GM21515 (cell line): ENCODE measurements around the gene TCFL5.

Source experiments
- ATAC-seq: cut with Tn5 transposase; IDR thresholded peaks from one replicate; pipeline ENCODE4 v1.9.1; 2021; ENCODE audit not compliant: unreplicated experiment

TCFL5 gene

GRCh38 chr20:62861726-62862336 is at the start of gene TCFL5:
Gene TCFL5 (minus strand): TSS chr20:62861822. CDS start chr20:62861670, 152 bp downstream.
- ATAC-seq: peak; percentile 57

- ATAC-seq: no peak
Measured at GRCh38 chr20:62910777-62911497, 49.3 kb upstream of the TCFL5 start.

GRCh38 chr20:62910217-62910766 is 48.7 kb upstream of the TCFL5 start:
- ATAC-seq: no peak

- no peak for ATAC-seq
Measured at GRCh38 chr20:62908971-62909791, 47.6 kb upstream of the TCFL5 start.

GRCh38 chr20:62907384-62908317 is 46.0 kb upstream of the TCFL5 start:
- no peak for ATAC-seq

GRCh38 chr20:62906647-62907375 is 45.2 kb upstream of the TCFL5 start:
- no peak for ATAC-seq

GRCh38 chr20:62906209-62906608 is 44.6 kb upstream of the TCFL5 start:
- ATAC-seq: no peak

- ATAC-seq: no peak
Measured at GRCh38 chr20:62905536-62906117, 44.0 kb upstream of the TCFL5 start.

GRCh38 chr20:62902926-62903615 is 41.4 kb upstream of the TCFL5 start:
- no peak for ATAC-seq

- no peak for ATAC-seq
Measured at GRCh38 chr20:62901891-62902290, 40.3 kb upstream of the TCFL5 start.

- no peak for ATAC-seq
Measured at GRCh38 chr20:62900692-62901584, 39.3 kb upstream of the TCFL5 start.

GRCh38 chr20:62900052-62900691 is 38.5 kb upstream of the TCFL5 start:
- ATAC-seq: peak; percentile 80

- ATAC-seq: no peak
Measured at GRCh38 chr20:62899633-62900051, 38.0 kb upstream of the TCFL5 start.

GRCh38 chr20:62898970-62899632 is 37.5 kb upstream of the TCFL5 start:
- no peak for ATAC-seq

- ATAC-seq: no peak
Measured at GRCh38 chr20:62898093-62898964, 36.7 kb upstream of the TCFL5 start.

- ATAC-seq: no peak
Measured at GRCh38 chr20:62897666-62898065, 36.0 kb upstream of the TCFL5 start.
